Measurements from ENCODE around the gene COX19. TPM values are rescaled to one million over a fixed set of nuclear protein-coding genes. Genes with fewer than 3 reads are reported as not detected.

The COX19 gene
- total RNA-seq, 1 experiment from 2014 or later: 28.9 TPM

DNA sequence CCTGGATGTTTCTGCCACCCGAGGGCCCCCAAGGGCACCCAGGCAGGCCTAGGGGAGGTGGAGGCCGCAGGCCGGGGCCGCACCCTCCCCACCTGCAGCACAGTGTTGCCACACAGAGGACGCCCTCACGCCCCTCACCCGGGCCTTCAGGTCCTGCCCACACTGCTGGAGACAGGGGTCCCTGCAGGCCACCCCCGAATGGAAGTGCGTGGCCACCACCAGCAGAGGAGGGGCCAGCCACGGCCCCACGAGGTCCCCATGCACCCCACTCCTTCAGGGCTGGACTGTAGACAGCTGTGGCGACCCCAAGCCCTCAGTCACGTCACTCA, 56.3 kb downstream of the COX19 start:
- Histone ChIP-seq H3K9me2 (ENCODE audit: insufficient read depth) (no peaks in the 10 kb centered on the region), H2AFZ (no peak overlapping the region), H4K20me1 (ENCODE audit: insufficient read depth) (no peaks in the 10 kb centered on the region), H3K4me3 (no peak overlapping the region), H3K79me2 (ENCODE audit: low read depth) (no peaks in the 10 kb centered on the region), H3K4me1 (replicated peaks; ENCODE audit: insufficient read depth) (peaks cover 8% of the 10 kb centered on the region), H3K27me3 (ENCODE audit: insufficient read depth, low read depth) (no peaks in the 10 kb centered on the region), H3K9me3 (ENCODE audit: insufficient read depth, low read depth) (no peaks in the 10 kb centered on the region), H3K36me3 (ENCODE audit: low read depth) (no peaks in the 10 kb centered on the region), H3F3A (ENCODE audit: insufficient read depth, low read depth) (peaks cover 1% of the 10 kb centered on the region; the same call in 1 of the 2 replicates), H3K4me2 (no peak overlapping the region), H3K27ac (no peak overlapping the region)
- intact Hi-C loops (cut with micrococcal nuclease; ENCODE audit: unreplicated experiment): no loop called here
- ChIA-PET POLR2A (ENCODE audit: unreplicated experiment) (no interaction called here), CTCF (no interaction called here)
- no TSS peak for BruUV-seq (replicated peaks)
- no peak for DNase-seq
- no peak for TF ChIP-seq EZH2 (IDR thresholded peaks at IDR 0.05; ENCODE audit: low read depth)

DNA sequence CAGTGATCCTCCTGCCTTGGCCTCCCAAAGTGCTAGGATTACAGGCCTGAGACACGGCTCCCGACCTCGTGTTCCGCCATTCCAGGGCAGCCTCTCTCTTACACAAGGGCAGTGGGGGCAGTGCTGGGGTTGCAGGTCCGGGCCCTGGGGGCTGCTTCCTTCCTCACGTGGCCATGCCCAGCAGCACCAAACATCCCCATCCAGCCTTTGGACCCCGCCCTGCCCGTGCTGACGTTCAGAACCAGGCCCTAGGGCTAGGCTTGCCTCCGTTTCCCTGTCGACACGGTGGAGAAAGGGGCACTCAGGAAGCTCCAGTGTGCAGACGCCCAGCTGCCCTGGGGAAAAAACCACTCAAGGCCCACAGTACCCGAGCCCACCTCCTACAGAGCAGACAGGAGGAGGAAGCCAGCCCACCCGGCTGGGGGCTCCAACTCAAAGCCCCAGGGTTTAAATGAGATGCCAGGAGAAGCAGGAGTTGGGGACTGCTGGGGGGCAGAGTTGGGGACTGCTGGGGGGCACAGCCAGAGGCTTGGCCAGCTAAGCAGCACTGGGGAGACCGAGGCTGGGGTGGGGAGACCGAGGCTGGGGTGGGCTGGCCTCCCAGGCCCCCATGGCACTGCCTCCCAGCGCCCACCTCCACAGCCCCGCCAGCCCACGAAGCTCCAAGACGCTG, 56.8 kb downstream of the COX19 start:
- Histone ChIP-seq H2AFZ (no peak overlapping the region), H3K4me3 (no peak overlapping the region), H3K27me3 (ENCODE audit: insufficient read depth, low read depth) (no peaks in the 10 kb centered on the region), H3K79me2 (ENCODE audit: low read depth) (no peaks in the 10 kb centered on the region), H3K9me3 (ENCODE audit: insufficient read depth, low read depth) (no peaks in the 10 kb centered on the region), H3K4me2 (no peak overlapping the region), H3K36me3 (ENCODE audit: low read depth) (no peaks in the 10 kb centered on the region), H3K27ac (no peak overlapping the region), H4K20me1 (ENCODE audit: insufficient read depth) (no peaks in the 10 kb centered on the region), H3K4me1 (replicated peaks; ENCODE audit: insufficient read depth) (peaks cover 12% of the 10 kb centered on the region), H3F3A (ENCODE audit: insufficient read depth, low read depth) (peaks cover 6% of the 10 kb centered on the region; the same call in 1 of the 2 replicates), H3K9me2 (ENCODE audit: insufficient read depth) (no peaks in the 10 kb centered on the region)
- no TSS peak for BruUV-seq (replicated peaks)
- TF ChIP-seq EZH2 (IDR thresholded peaks at IDR 0.05; ENCODE audit: low read depth): no peak
- TF ChIP-seq, protein P1, sequence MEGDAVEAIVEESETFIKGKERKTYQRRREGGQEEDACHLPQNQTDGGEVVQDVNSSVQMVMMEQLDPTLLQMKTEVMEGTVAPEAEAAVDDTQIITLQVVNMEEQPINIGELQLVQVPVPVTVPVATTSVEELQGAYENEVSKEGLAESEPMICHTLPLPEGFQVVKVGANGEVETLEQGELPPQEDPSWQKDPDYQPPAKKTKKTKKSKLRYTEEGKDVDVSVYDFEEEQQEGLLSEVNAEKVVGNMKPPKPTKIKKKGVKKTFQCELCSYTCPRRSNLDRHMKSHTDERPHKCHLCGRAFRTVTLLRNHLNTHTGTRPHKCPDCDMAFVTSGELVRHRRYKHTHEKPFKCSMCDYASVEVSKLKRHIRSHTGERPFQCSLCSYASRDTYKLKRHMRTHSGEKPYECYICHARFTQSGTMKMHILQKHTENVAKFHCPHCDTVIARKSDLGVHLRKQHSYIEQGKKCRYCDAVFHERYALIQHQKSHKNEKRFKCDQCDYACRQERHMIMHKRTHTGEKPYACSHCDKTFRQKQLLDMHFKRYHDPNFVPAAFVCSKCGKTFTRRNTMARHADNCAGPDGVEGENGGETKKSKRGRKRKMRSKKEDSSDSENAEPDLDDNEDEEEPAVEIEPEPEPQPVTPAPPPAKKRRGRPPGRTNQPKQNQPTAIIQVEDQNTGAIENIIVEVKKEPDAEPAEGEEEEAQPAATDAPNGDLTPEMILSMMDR (conservative IDR thresholded peaks at IDR 0.05): no peak
- intact Hi-C loops (cut with micrococcal nuclease; ENCODE audit: unreplicated experiment): no loop called here
- DNase-seq: no peak
- ChIA-PET CTCF (no interaction called here), POLR2A (ENCODE audit: unreplicated experiment) (no interaction called here)

DNA sequence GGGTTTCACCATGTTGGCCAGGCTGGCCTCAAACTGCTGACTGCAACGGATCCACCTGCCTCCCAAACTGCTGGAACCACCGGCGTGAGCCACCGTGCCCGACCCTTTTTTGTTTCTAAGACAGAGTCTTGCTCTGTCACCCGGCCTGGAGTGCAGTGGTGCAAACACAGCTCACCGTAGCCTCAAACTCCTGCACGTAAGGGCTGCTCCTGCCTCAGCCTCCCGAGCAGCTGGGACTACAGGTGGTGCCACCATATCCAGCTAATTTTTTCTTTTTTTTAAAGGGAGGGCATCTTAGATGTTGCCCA, 57.3 kb downstream of the COX19 start:
- Histone ChIP-seq H3K4me2 (no peak overlapping the region), H3K27ac (no peak overlapping the region), H3F3A (ENCODE audit: insufficient read depth, low read depth) (peaks cover 9% of the 10 kb centered on the region; the same call in 1 of the 2 replicates), H3K27me3 (ENCODE audit: insufficient read depth, low read depth) (no peaks in the 10 kb centered on the region), H4K20me1 (ENCODE audit: insufficient read depth) (no peaks in the 10 kb centered on the region), H3K4me3 (no peak overlapping the region), H3K9me3 (ENCODE audit: insufficient read depth, low read depth) (no peaks in the 10 kb centered on the region), H2AFZ (no peak overlapping the region), H3K79me2 (ENCODE audit: low read depth) (no peaks in the 10 kb centered on the region), H3K9me2 (ENCODE audit: insufficient read depth) (no peaks in the 10 kb centered on the region), H3K36me3 (ENCODE audit: low read depth) (no peaks in the 10 kb centered on the region), H3K4me1 (replicated peaks; ENCODE audit: insufficient read depth) (peaks cover 12% of the 10 kb centered on the region)
- POLR2A ChIA-PET (ENCODE audit: unreplicated experiment): no interaction called here
- intact Hi-C loops (cut with micrococcal nuclease; ENCODE audit: unreplicated experiment): no loop called here
- DNase-seq: no peak
- no TSS peak for BruUV-seq (replicated peaks)
- CTCF ChIA-PET: no interaction called here
- TF ChIP-seq, protein P1 (conservative IDR thresholded peaks at IDR 0.05): no peak
- no peak for TF ChIP-seq EZH2 (IDR thresholded peaks at IDR 0.05; ENCODE audit: low read depth)
